HCT116 (cell line): ENCODE measurements around the gene SYNRG.

Experiments
- CTCF ChIP-seq, 3 experiments: fragments of 200-600 bp in 1 of 3; sonication (generic) in 1 of 3; IDR thresholded peaks in 2 of 3; conservative IDR thresholded peaks in 1 of 3; 2 replicates each; pipeline ENCODE4 v1.5.1; 2012 to 2017; ENCODE audit warnings: low read depth in 2 of 3, low read length in 2 of 3, antibody characterized with exemption in 1 of 3, borderline replicate concordance in 1 of 3, control low read depth in 1 of 3, mild to moderate bottlenecking in 1 of 3, mixed read lengths in 1 of 3, mixed run types in 1 of 3, moderate library complexity in 1 of 3; ENCODE audit not compliant: insufficient read depth in 1 of 3
- EZH2 ChIP-seq: fragments of 200-600 bp; sonication (generic); IDR thresholded peaks from 2 replicates; pipeline ENCODE4 v1.6.1; 2017; ENCODE audit warnings: antibody characterized with exemption, mixed run types
- JUND ChIP-seq: IDR thresholded peaks from 2 replicates; pipeline ENCODE4 v1.6.1; 2012
- MAX ChIP-seq: IDR thresholded peaks from 2 replicates; pipeline ENCODE4 v1.6.1; 2012
- POLR2A ChIP-seq: IDR thresholded peaks from 2 replicates; pipeline ENCODE4 v1.7.0; 2011; ENCODE audit warnings: borderline replicate concordance; ENCODE audit not compliant: insufficient read depth, insufficient read length; ENCODE audit errors: extremely low read depth
- POLR2AphosphoS5 ChIP-seq: IDR thresholded peaks from 2 replicates; pipeline ENCODE4 v1.6.1; 2011; ENCODE audit warnings: mild to moderate bottlenecking, low read depth, low read length, moderate library complexity
- RAD21 ChIP-seq: IDR thresholded peaks from 2 replicates; pipeline ENCODE4 v1.6.1; 2012; ENCODE audit warnings: low read depth, mild to moderate bottlenecking
- REST ChIP-seq: IDR thresholded peaks from 2 replicates; pipeline ENCODE4 v1.6.1; 2012; ENCODE audit warnings: low read depth
- SP1 ChIP-seq: IDR thresholded peaks from 2 replicates; pipeline ENCODE4 v1.6.1; 2012; ENCODE audit warnings: low read depth
- SRF ChIP-seq: IDR thresholded peaks from 2 replicates; pipeline ENCODE4 v1.6.1; 2012; ENCODE audit warnings: low read depth
- YY1 ChIP-seq: IDR thresholded peaks from 2 replicates; pipeline ENCODE4 v1.6.1; 2011; ENCODE audit warnings: low read length, low read depth, moderate library complexity, mild to moderate bottlenecking; ENCODE audit not compliant: insufficient replicate concordance; ENCODE audit errors: extremely low read depth

- TF ChIP-seq CTCF (IDR thresholded peaks at IDR 0.05 in 2 of 3, conservative IDR thresholded peaks at IDR 0.05 in 1 of 3; ENCODE audit: borderline replicate concordance in 1 of 3, insufficient read depth in 1 of 3, low read depth in 2 of 3, low read length in 2 of 3), result no peak
- TF ChIP-seq YY1, result no peak
- TF ChIP-seq POLR2AphosphoS5, result no peak
- TF ChIP-seq EZH2, result no peak
- no peak for TF ChIP-seq POLR2A
- TF ChIP-seq SRF, result no peak
- no peak for TF ChIP-seq SP1
- no peak for TF ChIP-seq JUND
- TF ChIP-seq MAX, result no peak
- no peak for TF ChIP-seq REST
- TF ChIP-seq RAD21, result no peak
These were observed 103.9 kb downstream of the SYNRG start for GRCh38 chr17:37505333-37505732.
